HUES64 (cell line): ENCODE measurements around the gene PPP1R14C. TPM values are rescaled to one million over a fixed set of nuclear protein-coding genes. Genes with fewer than 3 reads are reported as not detected.

Source experiments
- H3K27ac ChIP-seq: 2 replicates; pipeline ENCODE4 v1.7.0; 2013; ENCODE audit warnings: low read depth, low read length, inconsistent platforms
- H3K27me3 ChIP-seq: 2 replicates; pipeline ENCODE4 v1.6.1; 2013; ENCODE audit warnings: mild to moderate bottlenecking, low read length; ENCODE audit not compliant: insufficient read depth
- H3K36me3 ChIP-seq: 2 replicates; pipeline ENCODE4 v1.6.1; 2013; ENCODE audit warnings: mild to moderate bottlenecking, low read length; ENCODE audit not compliant: insufficient read depth
- H3K4me1 ChIP-seq: 2 replicates; pipeline ENCODE4 v1.6.1; 2013; ENCODE audit warnings: mild to moderate bottlenecking, low read length, moderate library complexity; ENCODE audit not compliant: insufficient read depth
- H3K4me3 ChIP-seq: 2 replicates; pipeline ENCODE4 v1.5.1; 2013; ENCODE audit warnings: mild to moderate bottlenecking, low read length, moderate library complexity
- H3K9ac ChIP-seq: 2 replicates; pipeline ENCODE4 v1.6.1; 2013; ENCODE audit warnings: mild to moderate bottlenecking, low read depth, low read length
- H3K9me3 ChIP-seq: 2 replicates; pipeline ENCODE4 v1.6.1; 2013; ENCODE audit warnings: low read depth, low read length; ENCODE audit not compliant: insufficient read depth
- WGBS: fragments of 150-250, 120-280 bp; methylation state at CpG from one replicate; pipeline ENCODE4 v1.1.7; 2013; ENCODE audit warnings: missing lambda C conversion rate; 5-methylcytosine and 5-hydroxymethylcytosine counted together
- polyA plus RNA-seq, 2 experiments: library from polyadenylated mRNA; stranded (reverse); fragments of 50-300 nt; gene quantifications; one replicate each; pipeline ENCODE4 v1.2.3, GENCODE V29; 2013

PPP1R14C gene
- polyA plus RNA-seq (2013, experiment 1 of 2): 5.6 TPM
- 11.0 TPM for polyA plus RNA-seq (2013, experiment 2 of 2)

- peaks cover 80% of the 10 kb centered on the region for H3K27me3 ChIP-seq
- under 1% methylated on average over 103 of the region's 103 CpGs for WGBS
- no peak within 1 kb of the TSS for H3K27ac ChIP-seq
- H3K9me3 ChIP-seq: no peaks in the 10 kb centered on the region
- peaks cover 5% of the 10 kb centered on the region; the same call in 1 of the 2 replicates for H3K4me1 ChIP-seq
- peak within 1 kb of the TSS; percentile 62 for H3K4me3 ChIP-seq
- no peak within 1 kb of the TSS for H3K9ac ChIP-seq
- H3K36me3 ChIP-seq: no peaks in the 10 kb centered on the region
Measured at GRCh38 chr6:150142670-150143515, at the start of gene PPP1R14C. TSS of gene PPP1R14C (plus strand) at chr6:150143044. CDS start at chr6:150143193, 149 bp downstream.

- Histone ChIP-seq H3K4me1 (no peaks in the 10 kb centered on the region), H3K27me3 (no peaks in the 10 kb centered on the region), H3K9me3 (no peaks in the 10 kb centered on the region), H3K27ac (no peak overlapping the region), H3K9ac (no peak overlapping the region), H3K36me3 (no peaks in the 10 kb centered on the region), H3K4me3 (no peak overlapping the region)
- 89% methylated on average over 6 of the region's 6 CpGs for WGBS
Measured at GRCh38 chr6:150093397-150093796, 49.4 kb upstream of the PPP1R14C start.

GRCh38 chr6:150098155-150098554 lies 44.7 kb upstream of the PPP1R14C start:
- H3K9ac ChIP-seq: no peak overlapping the region
- H3K27ac ChIP-seq: no peak overlapping the region
- H3K36me3 ChIP-seq: no peaks in the 10 kb centered on the region
- H3K9me3 ChIP-seq: no peaks in the 10 kb centered on the region
- 93% methylated on average over 10 of the region's 10 CpGs for WGBS
- no peaks in the 10 kb centered on the region for H3K27me3 ChIP-seq
- no peaks in the 10 kb centered on the region for H3K4me1 ChIP-seq
- no peak overlapping the region for H3K4me3 ChIP-seq

GRCh38 chr6:150099546-150099945 lies 43.3 kb upstream of the PPP1R14C start:
- H3K4me1 ChIP-seq: no peaks in the 10 kb centered on the region
- H3K27ac ChIP-seq: no peak overlapping the region
- no peaks in the 10 kb centered on the region for H3K36me3 ChIP-seq
- H3K9me3 ChIP-seq: no peaks in the 10 kb centered on the region
- H3K9ac ChIP-seq: no peak overlapping the region
- H3K4me3 ChIP-seq: no peak overlapping the region
- WGBS: 93% methylated on average over 8 of the region's 8 CpGs
- H3K27me3 ChIP-seq: no peaks in the 10 kb centered on the region

- no peaks in the 10 kb centered on the region for H3K9me3 ChIP-seq
Measured at GRCh38 chr6:150099953-150100352, 42.9 kb upstream of the PPP1R14C start.

GRCh38 chr6:150100745-150101144 lies 42.1 kb upstream of the PPP1R14C start:
- Histone ChIP-seq H3K36me3 (no peaks in the 10 kb centered on the region), H3K4me3 (no peak overlapping the region), H3K9ac (no peak overlapping the region), H3K9me3 (no peaks in the 10 kb centered on the region), H3K4me1 (no peaks in the 10 kb centered on the region), H3K27me3 (no peaks in the 10 kb centered on the region), H3K27ac (no peak overlapping the region)
- WGBS: 96% methylated on average over 19 of the region's 19 CpGs

More at GRCh38 chr6:150099953-150100352, 42.9 kb upstream of the PPP1R14C start:
- Histone ChIP-seq H3K4me1 (no peaks in the 10 kb centered on the region), H3K36me3 (no peaks in the 10 kb centered on the region), H3K9ac (no peak overlapping the region), H3K4me3 (no peak overlapping the region), H3K27ac (no peak overlapping the region), H3K27me3 (no peaks in the 10 kb centered on the region)
- WGBS: over 99% methylated on average over 9 of the region's 11 CpGs

GRCh38 chr6:150102750-150103270 lies 40.0 kb upstream of the PPP1R14C start:
- no peaks in the 10 kb centered on the region for H3K9me3 ChIP-seq
- H3K27ac ChIP-seq: no peak overlapping the region
- no peaks in the 10 kb centered on the region for H3K27me3 ChIP-seq
- no peaks in the 10 kb centered on the region for H3K36me3 ChIP-seq
- 98% methylated on average over 4 of the region's 4 CpGs for WGBS
- no peak overlapping the region for H3K9ac ChIP-seq
- no peaks in the 10 kb centered on the region for H3K4me1 ChIP-seq
- no peak overlapping the region for H3K4me3 ChIP-seq

GRCh38 chr6:150112233-150112632 lies 30.6 kb upstream of the PPP1R14C start:
- H3K4me3 ChIP-seq: no peak overlapping the region
- H3K9me3 ChIP-seq: no peaks in the 10 kb centered on the region
- no peak overlapping the region for H3K9ac ChIP-seq
- no peak overlapping the region for H3K27ac ChIP-seq
- no peaks in the 10 kb centered on the region for H3K27me3 ChIP-seq
- H3K36me3 ChIP-seq: no peaks in the 10 kb centered on the region
- H3K4me1 ChIP-seq: no peaks in the 10 kb centered on the region
- WGBS: 96% methylated on average over 6 of the region's 6 CpGs

GRCh38 chr6:150115769-150116168 lies 27.1 kb upstream of the PPP1R14C start:
- H3K27ac ChIP-seq: no peak overlapping the region
- H3K36me3 ChIP-seq: no peaks in the 10 kb centered on the region
- H3K4me1 ChIP-seq: no peaks in the 10 kb centered on the region
- 96% methylated on average over 25 of the region's 25 CpGs for WGBS
- H3K9ac ChIP-seq: no peak overlapping the region
- H3K4me3 ChIP-seq: no peak overlapping the region
- H3K27me3 ChIP-seq: no peaks in the 10 kb centered on the region
- H3K9me3 ChIP-seq: no peaks in the 10 kb centered on the region

GRCh38 chr6:150116200-150116800 lies 26.5 kb upstream of the PPP1R14C start:
- Histone ChIP-seq H3K36me3 (no peaks in the 10 kb centered on the region), H3K4me1 (no peaks in the 10 kb centered on the region), H3K4me3 (no peak overlapping the region), H3K27me3 (no peaks in the 10 kb centered on the region), H3K9ac (no peak overlapping the region), H3K9me3 (no peaks in the 10 kb centered on the region), H3K27ac (no peak overlapping the region)
- WGBS: 92% methylated on average over 8 of the region's 8 CpGs

- Histone ChIP-seq H3K4me1 (no peaks in the 10 kb centered on the region), H3K9ac (no peak overlapping the region)
- 92% methylated on average over 6 of the region's 6 CpGs for WGBS
Measured at GRCh38 chr6:150118203-150118602, 24.6 kb upstream of the PPP1R14C start.

More at GRCh38 chr6:150118203-150118602, 24.6 kb upstream of the PPP1R14C start:
- Histone ChIP-seq H3K4me3 (no peak overlapping the region), H3K27me3 (no peaks in the 10 kb centered on the region), H3K9me3 (no peaks in the 10 kb centered on the region), H3K36me3 (no peaks in the 10 kb centered on the region), H3K27ac (no peak overlapping the region)
